Fibroblast of upper back skin (primary cell): Measurements from ENCODE around the gene ITPRIP.

ENCODE experiments used
- DNase-seq: peaks from one replicate; pipeline ENCODE4 v3.0.0-alpha.2; 2013

ITPRIP gene

GRCh38 chr10:104325436-104326435, 12.5 kb downstream of the ITPRIP start:
- no peak for DNase-seq

- DNase-seq: no peak
Observed at GRCh38 chr10:104324931-104325330, 13.3 kb downstream of the ITPRIP start.

GRCh38 chr10:104324221-104324686, 14.0 kb downstream of the ITPRIP start:
- DNase-seq: no peak

- DNase-seq: no peak
Observed at GRCh38 chr10:104323760-104324201, 14.5 kb downstream of the ITPRIP start.

GRCh38 chr10:104323085-104323484, 15.2 kb downstream of the ITPRIP start:
- DNase-seq: no peak

GRCh38 chr10:104322416-104322782, 15.9 kb downstream of the ITPRIP start:
- DNase-seq: no peak

- DNase-seq: no peak
Observed at GRCh38 chr10:104321725-104322415, 16.4 kb downstream of the ITPRIP start.

- DNase-seq: no peak
Observed at GRCh38 chr10:104321226-104321625, 17.0 kb downstream of the ITPRIP start.

GRCh38 chr10:104318810-104319741, 19.2 kb downstream of the ITPRIP start:
- DNase-seq: no peak

- no peak for DNase-seq
Observed at GRCh38 chr10:104318326-104318725, 19.9 kb downstream of the ITPRIP start.

- no peak for DNase-seq
Observed at GRCh38 chr10:104317726-104318299, 20.5 kb downstream of the ITPRIP start.

- DNase-seq: peak; percentile 79
Observed at GRCh38 chr10:104317269-104317710, 21.0 kb downstream of the ITPRIP start.

GRCh38 chr10:104316321-104317099, 21.8 kb downstream of the ITPRIP start:
- no peak for DNase-seq

- DNase-seq: no peak
Observed at GRCh38 chr10:104315486-104315921, 22.8 kb downstream of the ITPRIP start.

GRCh38 chr10:104314591-104315485, 23.4 kb downstream of the ITPRIP start:
- no peak for DNase-seq

- no peak for DNase-seq
Observed at GRCh38 chr10:104311184-104311720, 27.0 kb downstream of the ITPRIP start.

GRCh38 chr10:104309980-104310978, 28.0 kb downstream of the ITPRIP start:
- peak; percentile 71 for DNase-seq

- no peak for DNase-seq
Observed at GRCh38 chr10:104308439-104308903, 29.8 kb downstream of the ITPRIP start.
